Activated naive CD4-positive, alpha-beta T cell treated with anti-CD3 and anti-CD28 coated beads, Interleukin-2, amount 50 U/mL, for 24 hours (primary cell): ENCODE data around the gene GUCY2F.

Experiments
- H3K27ac Mint-ChIP-seq: one replicate; pipeline ENCODE4 v1.8.0; 2021; ENCODE audit warnings: mild to moderate bottlenecking, mixed read lengths
- H3K27me3 Mint-ChIP-seq: one replicate; pipeline ENCODE4 v1.8.0; 2021; ENCODE audit warnings: mixed read lengths
- H3K36me3 Mint-ChIP-seq: one replicate; pipeline ENCODE4 v1.8.0; 2021; ENCODE audit warnings: mixed read lengths
- H3K4me1 Mint-ChIP-seq: one replicate; pipeline ENCODE4 v1.8.0; 2021; ENCODE audit warnings: mixed read lengths
- H3K4me3 Mint-ChIP-seq: one replicate; pipeline ENCODE4 v1.8.0; 2021; ENCODE audit warnings: mild to moderate bottlenecking, mixed read lengths
- H3K9me3 Mint-ChIP-seq: one replicate; pipeline ENCODE4 v1.8.0; 2021; ENCODE audit warnings: mixed read lengths

Gene GUCY2F

GRCh38 chrX:109481986-109482385, at the start of gene GUCY2F:
TSS of gene GUCY2F (minus strand) at chrX:109482086. CDS start at chrX:109475936, 6,150 bp downstream.
- H3K27ac Mint-ChIP-seq = no peak within 1 kb of the TSS
- no peaks in the 10 kb centered on the region for H3K4me1 Mint-ChIP-seq
- H3K4me3 Mint-ChIP-seq = no peak within 1 kb of the TSS
- no peaks in the 10 kb centered on the region for H3K36me3 Mint-ChIP-seq
- no peaks in the 10 kb centered on the region for H3K9me3 Mint-ChIP-seq
- H3K27me3 Mint-ChIP-seq = no peaks in the 10 kb centered on the region

GRCh38 chrX:109519001-109519400, 37.1 kb upstream of the GUCY2F start:
- Mint-ChIP-seq H3K27me3 (peaks cover 14% of the 10 kb centered on the region), H3K27ac (no peak overlapping the region), H3K36me3 (no peaks in the 10 kb centered on the region), H3K4me1 (no peaks in the 10 kb centered on the region), H3K4me3 (no peak overlapping the region), H3K9me3 (no peaks in the 10 kb centered on the region)

DNA sequence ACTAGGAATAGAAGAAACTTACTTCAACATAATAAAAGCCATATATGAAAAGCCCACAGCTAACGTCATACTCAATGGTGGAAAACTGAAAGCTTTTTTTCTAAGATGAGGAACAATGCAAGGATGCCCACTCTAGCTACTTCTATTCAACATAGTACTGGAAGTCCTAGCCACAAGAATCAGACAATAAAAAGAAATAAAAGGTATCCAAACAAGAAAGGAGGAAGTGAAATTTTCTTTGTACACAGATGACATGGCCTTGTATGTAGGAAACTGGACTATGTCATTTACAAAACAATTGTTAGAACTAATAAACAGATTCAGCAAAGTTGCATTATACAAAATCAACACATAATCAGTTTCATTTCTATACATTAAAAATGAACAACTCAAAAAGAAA, 29.2 kb upstream of the GUCY2F start:
- no peaks in the 10 kb centered on the region for H3K4me1 Mint-ChIP-seq

GRCh38 chrX:109508915-109509314, 27.0 kb upstream of the GUCY2F start:
- Mint-ChIP-seq H3K27me3 (peaks cover 12% of the 10 kb centered on the region), H3K4me1 (no peaks in the 10 kb centered on the region), H3K27ac (no peak overlapping the region), H3K4me3 (no peak overlapping the region), H3K9me3 (no peaks in the 10 kb centered on the region), H3K36me3 (no peaks in the 10 kb centered on the region)

More for the DNA sequence above, 29.2 kb upstream of the GUCY2F start:
- Mint-ChIP-seq H3K9me3 (no peaks in the 10 kb centered on the region), H3K27ac (no peak overlapping the region), H3K27me3 (peaks cover 16% of the 10 kb centered on the region), H3K36me3 (no peaks in the 10 kb centered on the region), H3K4me3 (no peak overlapping the region)

GRCh38 chrX:109501176-109501575, 19.3 kb upstream of the GUCY2F start:
- H3K9me3 Mint-ChIP-seq = no peaks in the 10 kb centered on the region
- H3K4me3 Mint-ChIP-seq = no peak overlapping the region
- no peak overlapping the region for H3K27ac Mint-ChIP-seq
- no peaks in the 10 kb centered on the region for H3K4me1 Mint-ChIP-seq
- H3K36me3 Mint-ChIP-seq = no peaks in the 10 kb centered on the region
- H3K27me3 Mint-ChIP-seq = peaks cover 2% of the 10 kb centered on the region

GRCh38 chrX:109498434-109498833, 16.5 kb upstream of the GUCY2F start:
- Mint-ChIP-seq H3K4me3 (no peak overlapping the region), H3K36me3 (no peaks in the 10 kb centered on the region), H3K9me3 (no peaks in the 10 kb centered on the region), H3K27me3 (peaks cover 2% of the 10 kb centered on the region), H3K27ac (no peak overlapping the region), H3K4me1 (no peaks in the 10 kb centered on the region)

DNA sequence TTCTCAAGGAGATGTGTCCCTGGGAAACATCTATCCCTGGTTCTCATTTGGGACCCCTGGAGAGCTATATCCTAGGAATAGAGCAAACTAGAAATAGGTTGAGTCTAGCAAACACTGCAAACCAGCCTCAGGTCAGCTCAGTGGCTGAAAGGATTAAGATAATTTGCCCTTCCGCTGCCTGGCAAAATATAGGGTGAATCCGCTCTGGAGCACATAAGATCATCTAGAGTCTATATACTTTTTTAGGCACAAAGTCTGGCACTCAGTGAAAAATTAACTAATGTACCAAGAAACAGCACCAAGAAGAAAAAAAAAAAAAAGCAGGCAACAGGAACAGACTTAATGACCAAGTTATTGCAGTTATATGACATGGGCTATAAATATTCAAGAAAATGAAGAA, 7.3 kb upstream of the GUCY2F start:
- no peak overlapping the region for H3K4me3 Mint-ChIP-seq
- no peaks in the 10 kb centered on the region for H3K4me1 Mint-ChIP-seq
- H3K9me3 Mint-ChIP-seq = no peaks in the 10 kb centered on the region
- H3K36me3 Mint-ChIP-seq = no peaks in the 10 kb centered on the region
- no peak overlapping the region for H3K27ac Mint-ChIP-seq
- no peaks in the 10 kb centered on the region for H3K27me3 Mint-ChIP-seq

GRCh38 chrX:109487640-109488039, 5.8 kb upstream of the GUCY2F start:
- Mint-ChIP-seq H3K4me3 (no peak overlapping the region), H3K27me3 (no peaks in the 10 kb centered on the region), H3K9me3 (no peaks in the 10 kb centered on the region), H3K4me1 (no peaks in the 10 kb centered on the region), H3K27ac (no peak overlapping the region), H3K36me3 (no peaks in the 10 kb centered on the region)

- Mint-ChIP-seq H3K4me3 (no peak overlapping the region), H3K36me3 (no peaks in the 10 kb centered on the region), H3K4me1 (no peaks in the 10 kb centered on the region), H3K27me3 (no peaks in the 10 kb centered on the region), H3K27ac (no peak overlapping the region), H3K9me3 (no peaks in the 10 kb centered on the region)
These were observed 3.8 kb upstream of the GUCY2F start for GRCh38 chrX:109485470-109486340.

GRCh38 chrX:109484886-109485285, 3.0 kb upstream of the GUCY2F start:
- Mint-ChIP-seq H3K36me3 (no peaks in the 10 kb centered on the region), H3K4me1 (no peaks in the 10 kb centered on the region), H3K27ac (no peak overlapping the region), H3K9me3 (no peaks in the 10 kb centered on the region), H3K4me3 (no peak overlapping the region), H3K27me3 (no peaks in the 10 kb centered on the region)

DNA sequence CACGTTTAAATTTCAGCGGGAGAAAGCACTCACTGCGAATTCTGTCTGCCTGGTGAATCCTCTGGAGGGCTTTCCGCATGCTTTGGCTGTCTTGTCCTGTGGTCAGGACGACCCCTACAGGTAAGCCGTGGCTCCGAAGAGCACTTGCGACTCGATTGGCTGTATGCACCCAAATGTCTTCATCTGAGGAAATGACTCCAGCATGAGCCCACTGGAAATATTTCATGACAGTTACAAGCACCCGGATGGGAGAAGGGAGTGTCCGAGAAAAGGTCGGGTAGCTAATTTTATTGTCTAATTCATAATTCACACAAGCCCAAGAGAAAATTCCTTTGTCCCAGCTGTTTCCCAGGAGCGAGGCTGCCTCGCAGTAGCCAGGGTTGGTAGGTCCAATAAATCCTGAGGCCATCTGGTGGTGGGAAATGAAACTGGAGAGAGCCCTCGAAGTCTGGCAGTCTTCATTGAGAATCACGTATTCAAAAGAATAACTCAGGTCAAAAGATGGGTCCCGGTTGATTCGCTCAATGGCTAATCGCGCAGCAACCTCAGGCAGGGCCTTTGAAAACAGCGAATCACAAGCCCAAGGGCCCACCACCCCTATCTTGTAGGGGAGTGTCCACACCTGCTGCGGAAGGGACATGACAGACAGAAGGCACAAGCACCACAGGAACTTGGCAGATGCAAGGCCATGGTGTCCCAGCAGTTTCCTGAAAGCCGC, 6.6 kb downstream of the GUCY2F start:
- no peak overlapping the region for H3K4me3 Mint-ChIP-seq
- no peaks in the 10 kb centered on the region for H3K9me3 Mint-ChIP-seq
- H3K4me1 Mint-ChIP-seq = peaks cover 8% of the 10 kb centered on the region
- no peaks in the 10 kb centered on the region for H3K36me3 Mint-ChIP-seq
- no peak overlapping the region for H3K27ac Mint-ChIP-seq
- H3K27me3 Mint-ChIP-seq = no peaks in the 10 kb centered on the region

GRCh38 chrX:109472939-109473735, 8.7 kb downstream of the GUCY2F start:
- H3K9me3 Mint-ChIP-seq = no peaks in the 10 kb centered on the region

DNA sequence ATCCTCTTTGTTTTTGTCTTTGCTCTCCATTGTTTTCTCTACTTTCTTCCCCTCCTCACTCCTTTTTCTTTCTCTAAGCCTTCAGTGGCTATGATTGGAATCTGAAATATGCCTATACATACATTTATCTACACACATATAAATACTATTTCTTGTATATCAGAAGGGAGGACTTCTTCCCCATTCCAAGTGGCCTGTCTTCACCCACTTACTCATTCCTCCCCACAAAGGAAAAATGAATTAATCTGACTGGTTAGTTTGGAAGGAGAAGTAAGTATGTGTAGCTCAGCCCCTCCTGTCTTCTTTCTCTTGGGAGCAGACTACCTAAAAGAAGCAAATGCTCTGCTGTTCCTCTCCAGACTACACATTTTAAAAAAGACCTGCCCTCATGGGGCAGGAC, 17.7 kb downstream of the GUCY2F start:
- no peaks in the 10 kb centered on the region for H3K36me3 Mint-ChIP-seq
- H3K4me1 Mint-ChIP-seq = no peaks in the 10 kb centered on the region
- peaks cover 6% of the 10 kb centered on the region for H3K27me3 Mint-ChIP-seq

More at GRCh38 chrX:109472939-109473735, 8.7 kb downstream of the GUCY2F start:
- H3K4me1 Mint-ChIP-seq = peaks cover 8% of the 10 kb centered on the region
- no peaks in the 10 kb centered on the region for H3K36me3 Mint-ChIP-seq
- H3K27me3 Mint-ChIP-seq = no peaks in the 10 kb centered on the region
- H3K4me3 Mint-ChIP-seq = no peak overlapping the region
- H3K27ac Mint-ChIP-seq = no peak overlapping the region

DNA sequence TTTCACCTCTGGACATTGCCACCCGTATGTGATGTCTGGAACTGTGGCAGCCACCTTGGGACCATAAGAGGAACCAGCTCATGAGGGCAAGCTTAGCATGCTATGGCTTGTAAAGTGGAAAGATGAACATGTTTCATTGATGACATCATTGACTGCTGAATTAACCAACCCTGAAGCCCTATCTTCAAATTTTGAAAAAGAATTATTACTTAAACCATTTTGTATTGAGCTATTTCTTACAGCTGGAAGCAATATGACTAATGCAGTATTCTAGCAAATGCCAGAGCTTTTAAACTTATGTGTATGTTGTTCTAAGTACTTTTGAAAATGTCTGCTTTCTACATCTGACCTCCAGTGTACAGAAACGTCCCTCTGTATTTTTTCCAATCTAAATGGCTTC, 18.1 kb downstream of the GUCY2F start:
- no peaks in the 10 kb centered on the region for H3K4me1 Mint-ChIP-seq
- no peak overlapping the region for H3K4me3 Mint-ChIP-seq
- no peaks in the 10 kb centered on the region for H3K36me3 Mint-ChIP-seq
- H3K27me3 Mint-ChIP-seq = peaks cover 8% of the 10 kb centered on the region
- no peak overlapping the region for H3K27ac Mint-ChIP-seq
- no peaks in the 10 kb centered on the region for H3K9me3 Mint-ChIP-seq

More for the DNA sequence above, 17.7 kb downstream of the GUCY2F start:
- Mint-ChIP-seq H3K27ac (no peak overlapping the region), H3K9me3 (no peaks in the 10 kb centered on the region), H3K4me3 (no peak overlapping the region)

- Mint-ChIP-seq H3K4me3 (no peak overlapping the region), H3K36me3 (no peaks in the 10 kb centered on the region), H3K4me1 (no peaks in the 10 kb centered on the region), H3K27me3 (no peaks in the 10 kb centered on the region), H3K27ac (no peak overlapping the region), H3K9me3 (no peaks in the 10 kb centered on the region)
These were observed 33.5 kb downstream of the GUCY2F start for GRCh38 chrX:109448282-109448938.
